Mesodermal cell (in vitro differentiated cells): Measurements from ENCODE around the gene C19orf33.
"Not testable (repeated sequence)": the region's sequence is repeated elsewhere in the genome, so short reads cannot be mapped to it uniquely, and the experiment has no call there.

ENCODE experiments used
- H3K27ac ChIP-seq: 2 replicates; pipeline ENCODE4 v1.7.0; 2013; ENCODE audit warnings: mild to moderate bottlenecking, low read depth, low read length, moderate library complexity; ENCODE audit not compliant: severe bottlenecking
- H3K36me3 ChIP-seq: 2 replicates; pipeline ENCODE4 v1.7.1; 2013; ENCODE audit warnings: mild to moderate bottlenecking, low read length, moderate library complexity; ENCODE audit not compliant: control insufficient read depth, insufficient read depth
- H3K4me1 ChIP-seq: one replicate; pipeline ENCODE4 v1.7.1; 2013; ENCODE audit warnings: mild to moderate bottlenecking, low read length; ENCODE audit not compliant: insufficient read depth, control insufficient read depth, poor library complexity, severe bottlenecking
- H3K4me3 ChIP-seq: 2 replicates; pipeline ENCODE4 v1.7.0; 2013; ENCODE audit warnings: low read length, control low read depth, mild to moderate bottlenecking; ENCODE audit not compliant: insufficient read depth, poor library complexity, severe bottlenecking; ENCODE audit errors: extremely low read depth
- H3K9me3 ChIP-seq: 2 replicates; pipeline ENCODE4 v1.7.1; 2013; ENCODE audit warnings: mild to moderate bottlenecking, low read length, moderate library complexity; ENCODE audit not compliant: control insufficient read depth
- WGBS, 2 experiments: methylation state at CpG; one replicate each; pipeline ENCODE4 v1.1.5; 2013; ENCODE audit warnings: missing lambda C conversion rate in 2 of 2; ENCODE audit not compliant: insufficient coverage in 2 of 2; 5-methylcytosine and 5-hydroxymethylcytosine counted together

Gene C19orf33

GRCh38 chr19:38326591-38326990 is 22.5 kb downstream of the C19orf33 start:
- H3K9me3 ChIP-seq = no peaks in the 10 kb centered on the region
- WGBS, 2 experiments = 92 to 97% methylated on average over 19 to 22 of the region's 22 CpGs
- no peak overlapping the region for H3K4me3 ChIP-seq
- no peaks in the 10 kb centered on the region for H3K4me1 ChIP-seq
- H3K27ac ChIP-seq = no peak overlapping the region
- H3K36me3 ChIP-seq = no peaks in the 10 kb centered on the region

- Histone ChIP-seq H3K36me3 (no peaks in the 10 kb centered on the region), H3K27ac (no peak overlapping the region), H3K9me3 (no peaks in the 10 kb centered on the region), H3K4me3 (no peak overlapping the region), H3K4me1 (no peaks in the 10 kb centered on the region)
- WGBS, 2 experiments = 90 to 95% methylated on average over 5 to 7 of the region's 7 CpGs
Observed at GRCh38 chr19:38329651-38330050, 25.6 kb downstream of the C19orf33 start.

GRCh38 chr19:38331728-38332127 is 27.7 kb downstream of the C19orf33 start:
- Histone ChIP-seq H3K4me3 (no peak overlapping the region), H3K36me3 (no peaks in the 10 kb centered on the region), H3K27ac (no peak overlapping the region), H3K9me3 (no peaks in the 10 kb centered on the region), H3K4me1 (no peaks in the 10 kb centered on the region)
- no CpG with 5 or more reads among the region's 1 CpG for WGBS, 2 experiments

GRCh38 chr19:38333245-38333644 is 29.2 kb downstream of the C19orf33 start:
- no peaks in the 10 kb centered on the region for H3K9me3 ChIP-seq
- 90 to 100% methylated on average over 4 of the region's 9 CpGs for WGBS, 2 experiments
- H3K36me3 ChIP-seq = no peaks in the 10 kb centered on the region
- no peaks in the 10 kb centered on the region for H3K4me1 ChIP-seq
- no peak overlapping the region for H3K4me3 ChIP-seq
- no peak overlapping the region for H3K27ac ChIP-seq

GRCh38 chr19:38335949-38336637 is 32.0 kb downstream of the C19orf33 start:
- Histone ChIP-seq H3K36me3 (no peaks in the 10 kb centered on the region), H3K27ac (peak overlapping the region; percentile 71), H3K4me1 (peaks cover 5% of the 10 kb centered on the region), H3K4me3 (peak overlapping the region; percentile 63), H3K9me3 (no peaks in the 10 kb centered on the region)
- WGBS, 2 experiments = 0 to 1% methylated on average over 38 to 52 of the region's 52 CpGs

- WGBS, 2 experiments = 6 to 7% methylated on average over 35 to 41 of the region's 41 CpGs
- Histone ChIP-seq H3K36me3 (no peaks in the 10 kb centered on the region), H3K27ac (peak overlapping the region; percentile 26)
Observed at GRCh38 chr19:38336638-38337359, 32.7 kb downstream of the C19orf33 start.

GRCh38 chr19:38337360-38337653 is 33.3 kb downstream of the C19orf33 start:
- Histone ChIP-seq H3K4me1 (peaks cover 5% of the 10 kb centered on the region), H3K4me3 (peak overlapping the region; percentile 63), H3K27ac (no peak overlapping the region), H3K9me3 (no peaks in the 10 kb centered on the region), H3K36me3 (no peaks in the 10 kb centered on the region)
- WGBS, 2 experiments = 67 to 69% methylated on average over 9 of the region's 10 CpGs

More at GRCh38 chr19:38336638-38337359, 32.7 kb downstream of the C19orf33 start:
- H3K4me1 ChIP-seq = peaks cover 5% of the 10 kb centered on the region
- H3K9me3 ChIP-seq = no peaks in the 10 kb centered on the region
- H3K4me3 ChIP-seq = peak overlapping the region; percentile 63

- 70 to 88% methylated on average over 2 of the region's 4 CpGs for WGBS, 2 experiments
- H3K27ac ChIP-seq, H3K9me3 ChIP-seq, H3K4me1 ChIP-seq, H3K36me3 ChIP-seq, H3K4me3 ChIP-seq: not testable (repeated sequence)
Observed at GRCh38 chr19:38339011-38339410, 35.0 kb downstream of the C19orf33 start.

- Histone ChIP-seq H3K4me1 (peaks cover 5% of the 10 kb centered on the region), H3K9me3 (no peaks in the 10 kb centered on the region), H3K27ac (no peak overlapping the region), H3K4me3 (no peak overlapping the region), H3K36me3 (no peaks in the 10 kb centered on the region)
- WGBS, 2 experiments = 85 to 100% methylated on average over 2 of the region's 2 CpGs
Observed at GRCh38 chr19:38340927-38341326, 36.9 kb downstream of the C19orf33 start.

GRCh38 chr19:38346837-38347236 is 42.8 kb downstream of the C19orf33 start:
- Histone ChIP-seq H3K27ac (no peak overlapping the region), H3K4me1 (no peaks in the 10 kb centered on the region), H3K4me3 (no peak overlapping the region), H3K9me3 (no peaks in the 10 kb centered on the region), H3K36me3 (no peaks in the 10 kb centered on the region)
- WGBS, 2 experiments = 92 to 100% methylated on average over 1 to 2 of the region's 4 CpGs

GRCh38 chr19:38350883-38351282 is 46.8 kb downstream of the C19orf33 start:
- no peak overlapping the region for H3K4me3 ChIP-seq
- no peak overlapping the region for H3K27ac ChIP-seq
- no peaks in the 10 kb centered on the region for H3K4me1 ChIP-seq
- WGBS, 2 experiments = 91 to 97% methylated on average over 3 of the region's 3 CpGs
- H3K36me3 ChIP-seq = no peaks in the 10 kb centered on the region
- H3K9me3 ChIP-seq = no peaks in the 10 kb centered on the region
